Measurements from ENCODE around the gene WBP1L. TPM values are rescaled to one million over a fixed set of nuclear protein-coding genes. Genes with fewer than 3 reads are reported as not detected.

WBP1L gene
- total RNA-seq, 2 donors from 2014 or later, result 32.3 to 42.7 TPM

- no peaks in the 10 kb centered on the region for H3K36me3 ChIP-seq
- DNase-seq, result no peak
- H3K9me3 ChIP-seq, result no peaks in the 10 kb centered on the region
- no peak for TF ChIP-seq CTCF (IDR thresholded peaks at IDR 0.05)
- intact Hi-C loops (cut with DNase I), result loop anchor here (10.0 kb wide), 1 partner anchor 198 kb away; the partner anchor contains the start of genes ACTR1A and SUFU
- no peaks in the 10 kb centered on the region for H3K4me1 ChIP-seq
- no peak overlapping the region for H3K9ac ChIP-seq (ENCODE audit: low read depth in 2 of 2, low read length in 2 of 2)
- H3K4me3 ChIP-seq, result no peak overlapping the region
- no peaks in the 10 kb centered on the region for H3K27me3 ChIP-seq
- H3K27ac ChIP-seq, result no peak overlapping the region
Observed at GRCh38 chr10:102702742-102703141, 41.0 kb upstream of the WBP1L start.

GRCh38 chr10:102704915-102705314 lies 38.8 kb upstream of the WBP1L start:
- no peak for TF ChIP-seq CTCF (IDR thresholded peaks at IDR 0.05)
- H3K9me3 ChIP-seq, result no peaks in the 10 kb centered on the region
- H3K9ac ChIP-seq (ENCODE audit: low read depth in 2 of 2, low read length in 2 of 2), result no peak overlapping the region
- no peaks in the 10 kb centered on the region for H3K36me3 ChIP-seq
- intact Hi-C loops (cut with DNase I), result loop anchor here (10.0 kb wide), 1 partner anchor 200 kb away; the partner anchor contains the start of genes ACTR1A and SUFU
- no peak for DNase-seq
- no peak overlapping the region for H3K27ac ChIP-seq
- no peaks in the 10 kb centered on the region for H3K4me1 ChIP-seq
- H3K4me3 ChIP-seq, result no peak overlapping the region
- no peaks in the 10 kb centered on the region for H3K27me3 ChIP-seq

- H3K27ac ChIP-seq, result no peak overlapping the region
- intact Hi-C loops (cut with DNase I), result loop anchor here (10.0 kb wide), 1 partner anchor 201 kb away; the partner anchor contains the start of genes ACTR1A and SUFU
- no peak for DNase-seq
- H3K36me3 ChIP-seq, result no peaks in the 10 kb centered on the region
- TF ChIP-seq CTCF (IDR thresholded peaks at IDR 0.05), result no peak
- no peaks in the 10 kb centered on the region for H3K27me3 ChIP-seq
- H3K9ac ChIP-seq (ENCODE audit: low read depth in 2 of 2, low read length in 2 of 2), result no peak overlapping the region
- H3K4me1 ChIP-seq, result no peaks in the 10 kb centered on the region
- H3K4me3 ChIP-seq, result no peak overlapping the region
- H3K9me3 ChIP-seq, result no peaks in the 10 kb centered on the region
Observed at GRCh38 chr10:102705531-102705930, 38.2 kb upstream of the WBP1L start.

- H3K36me3 ChIP-seq, result no peaks in the 10 kb centered on the region
- TF ChIP-seq CTCF (IDR thresholded peaks at IDR 0.05), result no peak
- H3K27me3 ChIP-seq, result no peaks in the 10 kb centered on the region
- intact Hi-C loops (cut with DNase I), result no loop called here
- H3K9ac ChIP-seq (ENCODE audit: low read depth in 2 of 2, low read length in 2 of 2), result no peak overlapping the region
- no peak overlapping the region for H3K27ac ChIP-seq
- peaks cover 5% of the 10 kb centered on the region for H3K4me1 ChIP-seq
- no peaks in the 10 kb centered on the region for H3K9me3 ChIP-seq
- H3K4me3 ChIP-seq, result no peak overlapping the region
- no peak for DNase-seq
Observed at GRCh38 chr10:102710609-102711008, 33.1 kb upstream of the WBP1L start.

GRCh38 chr10:102712089-102712488 lies 31.7 kb upstream of the WBP1L start:
- DNase-seq, result no peak
- intact Hi-C loops (cut with DNase I), result no loop called here
- Histone ChIP-seq H3K36me3 (no peaks in the 10 kb centered on the region), H3K9ac (ENCODE audit: low read depth in 2 of 2, low read length in 2 of 2) (no peak overlapping the region), H3K4me1 (peaks cover 5% of the 10 kb centered on the region), H3K27me3 (no peaks in the 10 kb centered on the region), H3K27ac (no peak overlapping the region), H3K9me3 (no peaks in the 10 kb centered on the region), H3K4me3 (no peak overlapping the region)
- no peak for TF ChIP-seq CTCF (IDR thresholded peaks at IDR 0.05)
